Measurements from ENCODE around the gene HBS1L.

Gene HBS1L

DNA sequence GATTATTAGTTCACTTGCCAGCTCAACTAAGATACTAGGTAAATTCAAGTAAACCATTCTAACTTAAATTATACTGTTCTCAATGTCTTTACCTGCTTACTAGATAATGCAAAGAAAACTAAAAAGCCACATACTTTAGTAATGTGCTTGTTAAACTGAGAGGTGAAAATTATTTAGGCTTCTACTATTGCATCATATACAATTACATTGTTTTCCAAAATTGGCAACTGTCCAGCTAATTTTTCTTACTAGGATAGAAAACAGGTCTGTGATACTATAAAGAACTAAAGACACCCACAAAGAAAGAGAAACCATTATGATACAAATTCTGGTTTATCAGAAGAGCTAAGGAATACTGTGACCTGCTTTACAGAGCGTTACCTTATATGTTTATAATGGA is 59.1 kb downstream of the HBS1L start:
- no peak for DNase-seq

GRCh38 chr6:134994431-134994830 is 60.2 kb downstream of the HBS1L start:
- no peak for DNase-seq

DNA sequence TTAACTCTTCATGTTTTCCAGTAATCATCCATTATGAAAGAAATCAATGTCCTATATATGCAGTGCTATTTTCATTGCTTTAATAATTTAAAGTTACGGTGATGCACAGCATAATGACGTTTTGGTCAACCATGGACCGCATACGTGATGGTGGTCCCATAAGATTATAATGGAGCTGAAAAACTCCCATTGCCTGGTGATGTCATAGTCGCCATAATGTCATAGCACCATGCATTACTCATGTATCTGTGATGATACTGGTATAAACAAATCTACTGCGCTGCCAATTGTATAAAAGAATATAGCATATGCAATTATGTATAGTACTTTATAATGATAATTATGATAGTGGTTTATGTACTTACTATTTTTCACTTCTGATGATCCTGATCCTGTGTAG is 62.5 kb downstream of the HBS1L start:
- no peak for DNase-seq

DNA sequence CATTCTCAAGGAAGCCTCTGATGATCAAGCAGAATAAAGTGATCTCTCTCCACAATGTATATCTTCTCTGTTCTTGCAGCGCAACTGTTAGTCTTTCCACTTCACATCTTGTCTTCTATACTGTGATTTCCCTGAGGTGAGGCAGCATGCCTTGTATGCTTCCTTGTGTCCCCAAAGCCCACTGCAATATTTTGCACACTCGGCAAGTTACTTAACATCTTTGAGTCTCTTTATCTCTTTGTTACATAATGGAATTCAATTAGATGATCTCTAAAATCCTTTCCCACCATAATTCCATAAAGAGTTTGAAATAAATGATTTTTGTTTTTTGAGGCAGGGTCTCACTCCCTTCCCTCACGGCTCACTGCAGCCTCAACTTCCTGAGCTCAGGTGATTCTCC is 64.4 kb downstream of the HBS1L start:
- no peak for DNase-seq

- no peak for DNase-seq
These were observed 69.8 kb downstream of the HBS1L start for GRCh38 chr6:134984821-134985220.

DNA sequence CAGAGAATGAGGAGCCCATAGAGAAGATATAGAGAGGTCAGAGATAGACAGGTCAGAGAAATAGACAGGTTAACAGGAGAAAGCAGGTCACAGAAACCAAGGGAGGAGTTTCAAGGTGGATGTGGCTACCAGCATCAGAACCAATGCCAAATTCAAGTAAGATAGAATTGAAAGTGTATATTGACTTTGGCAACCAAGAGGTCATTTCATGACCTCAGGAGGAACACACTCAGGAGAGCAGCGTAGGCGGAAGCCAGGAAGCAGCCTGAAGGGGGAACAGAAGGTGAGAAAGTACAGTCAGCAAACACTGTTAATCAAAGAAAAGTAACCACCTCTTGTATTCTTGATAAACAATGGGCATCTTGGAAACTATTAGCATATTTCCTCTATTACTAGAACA is 70.8 kb downstream of the HBS1L start:
- no peak for DNase-seq

GRCh38 chr6:134982161-134982560 is 72.5 kb downstream of the HBS1L start:
- DNase-seq = no peak

- DNase-seq = no peak
These were observed 73.8 kb downstream of the HBS1L start for GRCh38 chr6:134980846-134981245.

DNA sequence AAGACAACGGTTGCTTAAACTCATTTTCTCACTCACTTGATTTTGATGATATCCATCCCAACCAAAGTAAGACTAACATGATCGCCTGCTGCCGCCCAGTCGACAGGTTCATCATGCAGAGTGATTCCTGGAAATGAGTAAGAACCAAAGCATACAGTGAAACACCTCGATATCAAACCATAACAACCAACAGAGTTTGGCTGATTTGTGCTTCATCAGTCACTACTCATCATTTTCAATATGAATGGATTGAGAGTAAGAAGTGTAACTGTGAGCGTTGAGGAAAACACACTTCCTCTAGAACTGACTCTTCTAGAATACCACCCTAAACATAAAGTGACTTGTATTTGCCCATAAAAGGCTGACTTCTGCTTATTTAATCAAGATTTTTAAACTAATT is 75.5 kb downstream of the HBS1L start:
- DNase-seq = no peak

- DNase-seq = no peak
These were observed 80.3 kb downstream of the HBS1L start for GRCh38 chr6:134974370-134974769.

GRCh38 chr6:134967711-134968110 is 86.9 kb downstream of the HBS1L start:
- no peak for DNase-seq

DNA sequence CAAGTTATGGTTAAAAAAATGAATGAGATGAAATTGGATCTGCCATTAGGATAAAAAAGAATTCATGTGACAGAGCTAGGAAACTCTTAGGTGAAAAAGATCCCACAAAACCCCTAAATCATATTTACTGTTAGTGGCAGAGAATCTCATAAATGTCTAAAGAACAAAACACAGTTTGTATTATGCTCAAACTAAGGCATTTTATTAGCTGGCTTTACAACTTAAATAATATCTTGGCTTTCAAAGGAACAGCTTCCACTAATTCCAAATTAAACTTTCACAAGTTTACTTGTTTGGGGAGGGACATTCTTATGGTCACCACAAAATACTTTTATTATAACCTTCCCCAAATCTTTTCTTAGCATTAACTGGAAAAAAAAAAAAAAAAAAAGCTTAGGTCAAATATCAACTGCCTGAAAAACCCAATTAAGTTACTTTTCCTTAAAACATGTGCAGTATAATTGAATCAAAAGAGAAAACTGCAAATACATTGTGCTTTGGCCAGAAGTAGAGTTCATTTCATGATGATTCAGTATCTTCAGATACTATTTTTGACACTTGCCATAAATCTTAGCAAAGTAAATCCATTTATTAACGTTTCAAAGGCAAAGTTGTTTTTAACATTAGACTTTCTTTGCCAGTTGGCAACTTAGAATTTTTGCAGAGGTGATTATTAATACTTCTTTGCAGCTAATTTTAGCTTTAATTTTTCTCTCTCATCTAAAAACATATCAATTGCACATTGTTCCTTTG is 90.0 kb downstream of the HBS1L start:
- DNase-seq = no peak

DNA sequence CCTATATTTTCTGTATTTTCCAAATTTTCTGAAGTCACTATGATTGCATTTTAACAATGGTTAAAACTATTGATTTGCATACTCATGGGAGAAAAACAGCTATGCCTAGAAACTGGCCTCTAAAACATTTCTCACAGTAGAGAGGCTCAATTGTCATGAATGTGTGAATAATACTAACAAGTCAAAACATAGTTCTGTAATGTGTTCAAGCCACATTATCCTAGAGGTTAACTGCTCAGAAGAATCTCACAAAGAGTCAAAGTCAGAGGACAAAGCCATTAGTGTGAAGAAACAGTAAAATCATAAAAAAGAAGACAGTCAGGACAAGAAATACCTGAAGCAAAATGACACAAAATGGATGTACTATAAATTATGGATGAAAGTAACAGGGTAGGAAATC is 92.2 kb downstream of the HBS1L start:
- DNase-seq = no peak

DNA sequence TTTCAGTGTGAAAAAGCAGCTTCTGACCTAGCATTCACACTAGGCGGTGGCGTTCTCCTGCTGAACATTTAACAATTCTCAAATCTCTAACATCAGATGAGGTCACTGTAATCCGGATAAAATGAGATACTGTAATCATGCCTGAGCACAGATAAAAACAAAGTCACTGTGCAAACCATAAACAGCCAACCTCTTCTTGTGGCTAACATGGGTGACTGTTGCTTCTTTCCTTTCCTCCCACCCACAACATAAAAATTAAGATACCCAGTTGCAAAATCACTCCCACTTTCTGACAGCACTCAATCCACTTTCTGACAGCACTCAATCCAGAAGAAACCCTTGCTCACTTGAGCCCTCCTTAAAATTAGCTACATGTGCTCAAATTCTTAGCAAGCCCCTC is 93.3 kb downstream of the HBS1L start:
- DNase-seq = no peak

- no peak for DNase-seq
These were observed 95.0 kb downstream of the HBS1L start for GRCh38 chr6:134959603-134960002.

GRCh38 chr6:134956676-134957075 is 97.9 kb downstream of the HBS1L start:
- no peak for DNase-seq

DNA sequence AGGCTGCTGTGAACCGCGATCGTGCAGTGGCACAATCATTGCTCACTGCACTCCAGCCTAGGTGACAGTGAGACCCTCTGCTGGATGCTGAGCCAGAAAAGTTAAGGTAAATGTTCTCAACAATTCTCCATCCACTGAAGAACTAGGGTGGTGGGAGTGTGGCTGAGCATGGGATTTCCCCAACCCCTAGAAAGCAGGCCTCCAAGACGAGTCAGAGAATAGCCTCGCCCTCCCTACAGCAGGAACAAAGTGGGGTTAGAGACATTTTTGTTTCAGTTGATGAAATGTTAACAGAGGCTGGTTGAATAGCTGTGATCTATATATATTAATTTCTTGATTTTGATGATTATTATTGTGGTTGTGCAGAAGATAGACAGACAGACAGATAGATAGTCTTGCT is 98.6 kb downstream of the HBS1L start:
- no peak for DNase-seq

DNA sequence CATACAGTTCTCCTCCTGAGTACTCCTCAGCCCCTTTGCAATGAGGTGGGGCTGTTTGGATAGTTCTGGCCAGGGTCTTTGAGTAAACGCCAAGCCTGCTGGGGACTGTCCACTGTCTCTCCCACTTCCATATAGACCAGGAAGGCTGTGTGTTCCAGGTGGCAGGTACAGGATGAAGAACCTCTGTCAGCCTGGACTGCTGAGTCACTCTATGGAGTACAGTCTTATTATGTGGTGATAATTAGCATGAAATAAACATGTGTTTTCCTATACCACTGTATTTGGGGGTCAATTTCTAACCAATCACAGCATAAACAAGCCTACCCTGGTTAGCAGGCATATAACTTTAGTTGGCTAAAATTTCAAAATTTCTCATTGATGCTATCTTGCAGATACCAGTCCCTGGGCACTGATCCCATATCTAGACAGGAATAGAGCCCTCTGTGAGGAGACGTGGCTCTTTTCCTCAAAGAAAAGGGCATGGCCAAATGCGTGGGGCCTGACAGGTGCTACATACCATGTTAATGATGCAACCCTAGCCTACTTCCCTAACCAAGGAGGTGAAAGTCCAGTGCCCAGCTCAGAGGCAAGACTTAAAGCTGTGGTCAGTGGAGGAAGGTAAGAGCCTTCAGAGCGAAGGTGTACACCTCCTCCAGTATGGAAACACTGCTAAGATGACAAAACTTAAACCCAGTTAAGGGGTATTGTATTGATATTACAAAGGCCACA is 100.2 kb downstream of the HBS1L start:
- DNase-seq = no peak

GRCh38 chr6:134951494-134952263 is 102.9 kb downstream of the HBS1L start:
- no peak for DNase-seq

GRCh38 chr6:134950482-134950881 is 104.1 kb downstream of the HBS1L start:
- DNase-seq = no peak

DNA sequence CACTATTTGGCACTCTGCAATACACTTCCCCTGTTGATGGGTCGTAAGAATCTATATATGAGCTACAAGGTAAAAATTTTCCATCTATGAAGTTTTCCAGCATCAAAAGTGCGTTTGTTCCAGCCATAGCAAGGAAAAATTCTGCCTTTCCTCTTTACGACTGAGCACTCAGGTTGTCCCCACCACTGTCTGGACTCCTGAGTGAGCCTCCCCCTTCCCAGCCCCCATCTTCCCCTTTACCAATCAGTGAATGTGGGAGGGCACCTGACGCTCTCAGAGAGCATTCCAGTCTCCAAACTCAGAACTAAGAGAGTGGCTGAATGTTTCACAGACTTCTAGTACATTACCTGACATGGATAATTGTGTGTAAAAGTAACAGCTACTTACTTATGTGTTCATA is 104.7 kb downstream of the HBS1L start, which contains the start of gene ALDH8A1:
TSS of gene ALDH8A1 (minus strand) at position 175 of the 400 bp plus-strand sequence. CDS start at position 127, 48 bp downstream.
- no peak for DNase-seq

- DNase-seq = no peak
These were observed 105.9 kb downstream of the HBS1L start for GRCh38 chr6:134948691-134949090.

DNA sequence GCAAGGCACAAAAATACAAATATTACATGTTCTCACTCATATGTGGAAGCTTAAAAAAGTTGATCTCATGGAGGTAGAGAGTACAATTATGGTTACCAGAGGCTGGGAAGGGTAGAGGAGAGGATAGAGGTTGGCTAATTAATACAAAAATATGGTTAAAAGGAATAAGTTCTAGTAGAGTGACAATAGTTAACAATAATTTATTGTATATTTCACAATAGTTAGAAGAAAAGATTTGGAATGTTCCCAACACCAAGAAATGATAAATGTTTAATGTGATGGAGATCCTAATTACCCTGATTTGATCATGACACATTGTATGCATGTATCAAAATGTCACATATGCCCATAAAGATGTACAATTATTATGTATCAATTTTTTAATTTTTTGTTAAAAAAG is 106.5 kb downstream of the HBS1L start:
- DNase-seq = no peak

DNA sequence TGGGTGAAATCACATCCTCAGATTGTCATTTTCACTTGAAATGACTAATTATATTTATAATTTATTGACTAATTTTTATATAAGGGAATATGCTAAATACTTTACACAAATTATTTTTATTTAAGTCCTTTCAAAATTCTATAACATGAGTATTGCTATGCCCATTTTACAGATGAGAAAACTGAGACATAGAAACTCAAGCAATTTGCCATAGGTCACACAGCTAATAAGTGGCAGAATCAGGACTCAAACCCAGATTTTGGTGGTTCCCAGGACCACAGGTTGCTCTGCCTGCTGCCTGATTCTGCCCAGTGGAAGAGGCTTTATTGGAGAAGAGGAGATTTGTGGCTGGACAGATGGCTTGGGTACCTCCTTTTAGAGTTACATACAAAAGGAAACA is 109.6 kb downstream of the HBS1L start:
- DNase-seq = no peak

Data from CD4-positive, alpha-beta T cell treated with Interleukin-17A for 4 hours (primary cell).